Measurements from ENCODE around the gene DPP6. TPM values are rescaled to one million over a fixed set of nuclear protein-coding genes. Genes with fewer than 3 reads are reported as not detected.

The DPP6 gene
- total RNA-seq, 1 experiment from 2014 or later, result not detected

- ChIA-PET POLR2A (ENCODE audit: unreplicated experiment) (no interaction called here), CTCF (no interaction called here)
- Histone ChIP-seq H4K20me1 (ENCODE audit: insufficient read depth) (no peaks in the 10 kb centered on the region), H3K36me3 (ENCODE audit: low read depth) (no peaks in the 10 kb centered on the region), H3K9me2 (ENCODE audit: insufficient read depth) (no peaks in the 10 kb centered on the region), H3K79me2 (ENCODE audit: low read depth) (no peaks in the 10 kb centered on the region), H3K27me3 (ENCODE audit: insufficient read depth, low read depth) (no peaks in the 10 kb centered on the region), H2AFZ (no peak overlapping the region), H3K9me3 (ENCODE audit: insufficient read depth, low read depth) (peaks cover 24% of the 10 kb centered on the region), H3K4me2 (no peak overlapping the region), H3K27ac (no peak overlapping the region), H3K4me1 (replicated peaks; ENCODE audit: insufficient read depth) (no peaks in the 10 kb centered on the region), H3K4me3 (no peak overlapping the region), H3F3A (ENCODE audit: insufficient read depth, low read depth) (no peaks in the 10 kb centered on the region)
- no TSS peak for BruUV-seq (replicated peaks)
- DNase-seq, result no peak
- no peak for TF ChIP-seq CTCF (conservative IDR thresholded peaks at IDR 0.05)
- no peak for TF ChIP-seq EZH2 (IDR thresholded peaks at IDR 0.05; ENCODE audit: low read depth)
- intact Hi-C loops (cut with micrococcal nuclease; ENCODE audit: unreplicated experiment), result no loop called here
Observed at GRCh38 chr7:154937837-154938236, 885.6 kb downstream of the DPP6 start.

- intact Hi-C loops (cut with micrococcal nuclease; ENCODE audit: unreplicated experiment), result no loop called here
- BruUV-seq (replicated peaks), result no TSS peak
- no peaks in the 10 kb centered on the region for H3K4me1 ChIP-seq (replicated peaks; ENCODE audit: insufficient read depth)
- H3K27ac ChIP-seq, result no peak overlapping the region
- no peak overlapping the region for H2AFZ ChIP-seq
- no peak for DNase-seq
- peaks cover 7% of the 10 kb centered on the region; the same call in 1 of the 2 replicates for H3K36me3 ChIP-seq (ENCODE audit: low read depth)
- no peaks in the 10 kb centered on the region for H3K27me3 ChIP-seq (ENCODE audit: insufficient read depth, low read depth)
- H4K20me1 ChIP-seq (ENCODE audit: insufficient read depth), result no peaks in the 10 kb centered on the region
- H3K9me2 ChIP-seq (ENCODE audit: insufficient read depth), result no peaks in the 10 kb centered on the region
- TF ChIP-seq CTCF (conservative IDR thresholded peaks at IDR 0.05) (no peak), EZH2 (IDR thresholded peaks at IDR 0.05; ENCODE audit: low read depth) (no peak)
- H3K4me3 ChIP-seq, result no peak overlapping the region
- POLR2A ChIA-PET (ENCODE audit: unreplicated experiment), result no interaction called here
- CTCF ChIA-PET, result interaction anchor here (0.6 kb wide), 1 partner anchor 439 kb away, joined by 4 read pairs; no protein-coding TSS in a partner anchor
- no peaks in the 10 kb centered on the region for H3K9me3 ChIP-seq (ENCODE audit: insufficient read depth, low read depth)
- no peaks in the 10 kb centered on the region for H3F3A ChIP-seq (ENCODE audit: insufficient read depth, low read depth)
- H3K79me2 ChIP-seq (ENCODE audit: low read depth), result no peaks in the 10 kb centered on the region
- H3K4me2 ChIP-seq, result no peak overlapping the region
Observed at GRCh38 chr7:154942691-154943090, 890.5 kb downstream of the DPP6 start.
